Spinal cord (tissue), 10 donors: ENCODE data around the gene ELAVL2. TPM values are rescaled to one million over a fixed set of nuclear protein-coding genes. Genes with fewer than 3 reads are reported as not detected.

Experiments used
- DNase-seq, 6 donors: peaks; one replicate each; pipeline versions ENCODE4 v3.0.0 to v3.0.0-alpha.2; 2013 to 2015; ENCODE audit warnings: low spot score in 6 of 6, low read depth in 4 of 6
- H3K27ac ChIP-seq: one replicate; pipeline ENCODE4 v1.5.1; 2013; ENCODE audit warnings: low read depth, low read length, control low read depth
- H3K27me3 ChIP-seq: one replicate; pipeline ENCODE4 v1.6.1; 2013; ENCODE audit warnings: low read length; ENCODE audit not compliant: control insufficient read depth, insufficient read depth
- H3K36me3 ChIP-seq: one replicate; pipeline ENCODE4 v1.6.1; 2013; ENCODE audit warnings: low read length; ENCODE audit not compliant: control insufficient read depth, insufficient read depth
- H3K4me1 ChIP-seq: one replicate; pipeline ENCODE4 v1.6.1; 2013; ENCODE audit warnings: low read length; ENCODE audit not compliant: control insufficient read depth, insufficient read depth
- H3K4me3 ChIP-seq: one replicate; pipeline ENCODE4 v1.5.1; 2013; ENCODE audit warnings: low read depth, low read length, control low read depth
- H3K9me3 ChIP-seq: one replicate; pipeline ENCODE4 v1.6.1; 2013; ENCODE audit warnings: low read length; ENCODE audit not compliant: control insufficient read depth, insufficient read depth
- WGBS: methylation state at CpG from one replicate; pipeline ENCODE4 v1.1.5; 2013; ENCODE audit warnings: missing lambda C conversion rate; ENCODE audit not compliant: insufficient coverage; 5-methylcytosine and 5-hydroxymethylcytosine counted together
- polyA plus RNA-seq, 2 donors: library from polyadenylated mRNA; unstranded; fragments of 120-200 nt; gene quantifications; one replicate each; pipeline ENCODE4 v1.2.1, GENCODE V29; 2013; ENCODE audit not compliant: insufficient read length in 2 of 2
- total RNA-seq, 2 donors: library from RNA; depleted of rRNA in 1 of 2; stranded (reverse); fragments of 120-200 nt in 1 of 2; fragments of >200 nt in 1 of 2; gene quantifications; one replicate each; pipeline versions ENCODE4 v1.2.3 to v1.2.4, GENCODE V29; 2013 to 2014
- donor health status: healthy.

Gene ELAVL2
- total and polyA plus RNA-seq, 4 donors: 35.8 to 188 (median 92.8) TPM

GRCh38 chr9:23822261-23823169, 3.5 kb downstream of the ELAVL2 start:
- peaks cover 34% of the 10 kb centered on the region for H3K4me1 ChIP-seq
- H3K27ac ChIP-seq: no peak overlapping the region
- H3K27me3 ChIP-seq: peaks cover 38% of the 10 kb centered on the region
- no peaks in the 10 kb centered on the region for H3K9me3 ChIP-seq
- H3K4me3 ChIP-seq: peak overlapping the region; percentile 53
- no peaks in the 10 kb centered on the region for H3K36me3 ChIP-seq
- WGBS: 15% methylated on average over 33 of the region's 46 CpGs
- DNase-seq: peak in 2 of 6 donors; percentile 47 to 82

- Histone ChIP-seq H3K9me3 (no peaks in the 10 kb centered on the region), H3K27ac (no peak overlapping the region), H3K4me3 (peak overlapping the region; percentile 53), H3K27me3 (peaks cover 37% of the 10 kb centered on the region), H3K4me1 (peaks cover 34% of the 10 kb centered on the region), H3K36me3 (no peaks in the 10 kb centered on the region)
- under 1% methylated on average over 92 of the region's 97 CpGs for whole genome bisulfite sequencing
- DNase-seq: peak in 3 of 6 donors; percentile 28 to 88 (median 85)
These were observed 4.5 kb downstream of the ELAVL2 start for GRCh38 chr9:23821375-23822181.

GRCh38 chr9:23820451-23821374, 5.3 kb downstream of the ELAVL2 start:
- Histone ChIP-seq H3K9me3 (no peaks in the 10 kb centered on the region), H3K4me1 (peaks cover 34% of the 10 kb centered on the region), H3K27ac (no peak overlapping the region), H3K27me3 (peaks cover 37% of the 10 kb centered on the region), H3K36me3 (no peaks in the 10 kb centered on the region), H3K4me3 (peak overlapping the region; percentile 49)
- peak in 3 of 6 donors; percentile 36 to 86 (median 72) for DNase-seq
- 1% methylated on average over 80 of the region's 80 CpGs for WGBS

GRCh38 chr9:23819403-23819802, 6.6 kb downstream of the ELAVL2 start:
- no peaks in the 10 kb centered on the region for H3K36me3 ChIP-seq
- H3K27me3 ChIP-seq: peaks cover 36% of the 10 kb centered on the region
- H3K4me3 ChIP-seq: no peak overlapping the region
- peak in 1 of 6 donors; percentile 29 for DNase-seq
- H3K9me3 ChIP-seq: no peaks in the 10 kb centered on the region
- peaks cover 27% of the 10 kb centered on the region for H3K4me1 ChIP-seq
- no peak overlapping the region for H3K27ac ChIP-seq

GRCh38 chr9:23814243-23814642, 11.8 kb downstream of the ELAVL2 start:
- H3K27me3 ChIP-seq: peaks cover 3% of the 10 kb centered on the region
- WGBS: 71% methylated on average over 2 of the region's 3 CpGs
- no peak for DNase-seq
- no peak overlapping the region for H3K4me3 ChIP-seq
- no peaks in the 10 kb centered on the region for H3K4me1 ChIP-seq
- no peaks in the 10 kb centered on the region for H3K9me3 ChIP-seq
- no peak overlapping the region for H3K27ac ChIP-seq
- H3K36me3 ChIP-seq: no peaks in the 10 kb centered on the region

- WGBS: no CpG with 5 or more reads among the region's 1 CpG
- no peak for DNase-seq
These were observed 13.4 kb downstream of the ELAVL2 start for GRCh38 chr9:23812673-23813072.

GRCh38 chr9:23811633-23812032, 14.4 kb downstream of the ELAVL2 start:
- Histone ChIP-seq H3K4me3 (no peak overlapping the region), H3K4me1 (no peaks in the 10 kb centered on the region), H3K27ac (no peak overlapping the region), H3K9me3 (no peaks in the 10 kb centered on the region), H3K27me3 (no peaks in the 10 kb centered on the region), H3K36me3 (no peaks in the 10 kb centered on the region)
- no CpG with 5 or more reads among the region's 2 CpGs for WGBS
- DNase-seq: no peak

More at GRCh38 chr9:23812673-23813072, 13.4 kb downstream of the ELAVL2 start:
- no peak overlapping the region for H3K4me3 ChIP-seq
- no peaks in the 10 kb centered on the region for H3K4me1 ChIP-seq
- H3K9me3 ChIP-seq: no peaks in the 10 kb centered on the region
- no peak overlapping the region for H3K27ac ChIP-seq
- H3K36me3 ChIP-seq: no peaks in the 10 kb centered on the region
- H3K27me3 ChIP-seq: no peaks in the 10 kb centered on the region

- Histone ChIP-seq H3K9me3 (no peaks in the 10 kb centered on the region), H3K4me3 (no peak overlapping the region), H3K36me3 (no peaks in the 10 kb centered on the region), H3K27me3 (no peaks in the 10 kb centered on the region), H3K27ac (no peak overlapping the region), H3K4me1 (no peaks in the 10 kb centered on the region)
- no peak for DNase-seq
- WGBS: 88% methylated on average over 1 of the region's 2 CpGs
These were observed 22.8 kb downstream of the ELAVL2 start for GRCh38 chr9:23803216-23803615.

- DNase-seq: no peak
- Histone ChIP-seq H3K27ac (no peak overlapping the region), H3K4me3 (no peak overlapping the region), H3K9me3 (no peaks in the 10 kb centered on the region), H3K4me1 (no peaks in the 10 kb centered on the region), H3K36me3 (no peaks in the 10 kb centered on the region), H3K27me3 (no peaks in the 10 kb centered on the region)
- WGBS: no CpG with 5 or more reads among the region's 2 CpGs
These were observed 24.5 kb downstream of the ELAVL2 start for GRCh38 chr9:23801523-23801922.
